Occipital lobe (tissue), 2 donors: ENCODE data around the gene SLC26A9. TPM values are rescaled to one million over a fixed set of nuclear protein-coding genes. Genes with fewer than 3 reads are reported as not detected.

Experiments
- DNase-seq: peaks from one replicate; lab custom pipeline; 2025; lab: John Stamatoyannopoulos, UW
- total RNA-seq: library from RNA; depleted of rRNA; stranded (reverse); fragments of >200 nt; gene quantifications from one replicate; pipeline ENCODE4 v1.2.3, GENCODE V29; 2014

Gene SLC26A9
- total RNA-seq, 1 donor from 2014 or later = not detected

DNA sequence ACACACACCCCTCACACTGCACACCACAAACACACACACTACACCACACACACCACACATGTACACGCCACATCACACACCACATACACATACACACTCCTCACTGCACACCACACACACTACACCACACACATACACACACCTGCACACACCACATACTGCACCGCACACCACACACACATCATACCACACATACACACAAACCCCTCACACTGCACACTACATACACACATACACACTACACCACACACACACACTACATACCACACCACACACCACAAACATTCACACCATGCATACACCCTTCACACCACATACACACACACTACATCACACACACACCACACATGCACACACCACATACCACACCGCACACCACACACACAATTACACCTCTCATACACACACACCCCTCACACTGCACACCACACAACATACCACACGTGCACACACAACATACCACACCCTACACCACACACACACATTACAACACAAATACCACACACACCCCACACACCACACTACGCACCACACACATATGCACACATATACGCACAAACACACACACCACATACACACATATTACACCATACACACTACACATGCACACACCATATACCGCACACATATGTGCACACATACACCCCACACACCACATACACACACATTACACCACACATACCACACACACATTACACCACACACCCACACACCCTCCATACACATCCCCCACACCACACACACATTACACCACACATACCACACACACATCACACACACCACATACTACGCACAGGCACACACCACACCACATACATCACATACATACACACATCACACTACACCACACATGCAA is 30.3 kb upstream of the SLC26A9 start:
- no peak for DNase-seq

DNA sequence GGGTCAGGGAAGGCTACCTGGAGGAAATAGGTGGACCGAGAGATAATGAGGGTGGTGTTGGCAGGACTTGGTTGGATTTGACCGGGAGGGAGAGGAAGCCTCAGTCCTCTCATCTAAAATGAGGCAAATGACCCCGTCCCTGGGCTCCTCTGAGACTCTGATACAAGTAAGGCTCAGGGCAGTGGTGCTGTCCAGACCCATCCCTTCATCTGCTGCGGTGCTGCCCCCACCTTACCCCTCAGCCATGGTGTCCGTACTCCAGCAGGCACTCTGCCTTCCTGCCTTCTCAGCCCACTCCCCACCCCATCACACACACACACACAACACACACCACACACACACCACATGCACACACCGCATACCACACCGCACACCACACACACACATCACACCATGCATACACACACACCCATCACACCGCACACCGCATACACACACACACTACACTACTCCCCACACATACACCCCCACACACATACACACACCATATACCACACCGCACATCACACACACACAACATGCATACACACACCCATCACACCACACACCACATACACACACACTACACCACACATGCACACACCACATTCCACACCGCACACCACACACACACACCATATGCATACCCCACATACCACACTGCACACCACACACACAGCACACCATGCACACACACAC is 29.4 kb upstream of the SLC26A9 start:
- no peak for DNase-seq

DNA sequence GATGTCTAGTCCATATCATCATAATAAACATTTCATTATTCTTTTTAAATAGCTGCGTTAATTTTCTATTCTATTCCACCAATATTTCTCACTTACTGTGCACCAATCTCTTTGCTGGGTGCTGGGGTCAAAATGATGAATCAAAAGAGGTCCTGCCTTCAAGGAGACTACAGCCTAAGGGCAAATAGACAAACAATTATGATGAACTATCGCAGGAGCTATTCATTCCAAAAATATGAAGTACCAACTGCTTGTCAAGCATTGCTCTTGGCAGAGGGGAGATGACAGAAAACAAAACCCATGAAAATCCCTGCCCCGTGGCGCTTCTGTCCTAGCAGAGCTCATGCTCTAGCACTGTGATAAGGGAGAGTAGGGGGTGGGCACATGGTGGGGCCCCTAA is 28.8 kb upstream of the SLC26A9 start:
- no peak for DNase-seq

DNA sequence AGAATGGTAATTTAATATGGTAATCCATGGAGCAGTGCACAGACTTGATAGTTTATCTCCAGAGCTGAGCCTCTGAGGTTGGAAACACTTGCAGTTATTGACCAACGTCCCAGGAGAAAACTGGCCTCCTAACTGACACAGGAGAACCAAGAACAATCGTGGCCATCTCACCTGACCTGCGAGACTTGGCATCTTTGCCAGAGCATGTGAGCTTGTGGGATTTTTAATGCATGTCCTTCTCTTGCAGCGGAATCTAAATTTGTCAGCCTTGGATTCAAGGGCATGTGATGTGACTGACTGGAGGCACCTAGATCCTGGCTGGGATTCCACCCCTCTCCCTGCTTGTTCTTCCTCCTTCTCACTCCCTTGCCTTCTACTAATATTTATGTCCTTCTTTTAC is 27.8 kb upstream of the SLC26A9 start:
- no peak for DNase-seq

DNA sequence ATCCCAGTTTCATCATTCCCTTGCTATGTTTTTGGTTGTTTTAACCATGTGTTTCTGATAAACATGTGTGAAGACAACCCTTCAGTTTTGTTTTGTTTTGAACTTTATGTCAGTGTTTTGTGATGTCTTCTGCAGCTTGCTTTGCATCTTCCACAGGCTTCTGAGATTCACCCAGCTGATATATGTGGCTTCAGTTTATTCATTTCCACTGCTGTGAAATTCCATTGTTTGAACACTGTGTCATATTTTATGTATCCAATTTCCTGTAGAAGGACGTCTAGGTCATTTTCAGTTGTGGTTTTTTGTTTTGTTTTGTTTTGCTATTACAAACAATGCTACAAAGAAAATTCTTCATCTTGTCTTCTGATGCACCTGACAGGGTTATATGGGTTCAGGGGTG is 27.2 kb upstream of the SLC26A9 start:
- DNase-seq = no peak

DNA sequence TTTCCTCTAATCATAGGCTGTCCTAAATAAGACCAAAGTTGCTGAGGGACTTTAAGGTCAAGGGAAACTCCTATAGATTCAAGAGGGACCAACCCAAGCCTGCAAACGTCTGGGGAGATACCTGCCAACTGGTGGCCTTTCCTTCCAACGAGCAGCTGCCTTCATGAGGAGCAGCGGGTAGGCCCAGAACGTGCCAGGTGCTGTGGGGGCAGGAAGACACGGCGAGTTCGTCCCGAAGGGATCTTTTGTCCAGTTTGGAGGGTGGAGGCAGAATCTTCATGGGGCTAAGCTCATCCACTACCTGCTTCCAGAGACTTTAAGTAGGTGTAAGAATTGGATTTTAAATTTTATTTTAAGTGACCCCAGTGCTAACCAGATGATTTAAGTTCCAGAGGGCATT is 26.0 kb upstream of the SLC26A9 start:
- DNase-seq = no peak

DNA sequence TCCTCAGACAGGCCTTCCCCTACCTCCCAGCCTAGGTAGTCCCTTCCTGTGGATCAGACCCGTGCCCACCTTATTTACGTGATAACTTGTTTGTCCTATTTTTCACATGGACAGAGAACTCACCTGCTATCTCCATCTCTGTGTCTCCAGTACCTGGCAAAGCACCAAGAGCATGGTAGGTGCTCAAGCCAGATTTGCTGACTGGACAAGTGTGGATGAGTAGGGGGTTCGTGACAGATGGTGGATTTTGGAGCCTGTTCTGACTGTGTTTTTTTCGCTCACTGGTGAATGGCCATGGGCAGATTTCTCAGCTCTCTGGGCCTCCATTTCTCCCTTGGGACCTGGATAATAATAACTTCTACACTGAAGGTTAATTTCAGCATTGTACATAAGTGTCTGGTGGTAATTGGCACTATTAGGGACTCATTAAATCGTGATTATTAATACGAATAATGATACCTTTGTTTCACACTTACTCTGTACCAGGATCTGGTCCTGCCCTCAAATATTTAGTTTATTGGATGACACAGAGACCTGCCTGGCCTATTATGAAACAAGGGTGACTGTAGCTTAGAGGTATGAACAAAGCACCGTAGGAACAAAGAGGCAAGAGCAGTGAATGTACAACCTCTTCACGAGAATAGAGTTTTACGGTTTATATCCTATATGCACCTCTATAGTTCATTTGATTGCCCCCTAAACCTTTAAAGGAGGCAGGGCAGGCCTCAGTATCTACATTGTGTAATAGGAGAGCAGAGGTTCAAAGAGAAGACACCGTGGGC is 24.5 kb upstream of the SLC26A9 start:
- DNase-seq = no peak

DNA sequence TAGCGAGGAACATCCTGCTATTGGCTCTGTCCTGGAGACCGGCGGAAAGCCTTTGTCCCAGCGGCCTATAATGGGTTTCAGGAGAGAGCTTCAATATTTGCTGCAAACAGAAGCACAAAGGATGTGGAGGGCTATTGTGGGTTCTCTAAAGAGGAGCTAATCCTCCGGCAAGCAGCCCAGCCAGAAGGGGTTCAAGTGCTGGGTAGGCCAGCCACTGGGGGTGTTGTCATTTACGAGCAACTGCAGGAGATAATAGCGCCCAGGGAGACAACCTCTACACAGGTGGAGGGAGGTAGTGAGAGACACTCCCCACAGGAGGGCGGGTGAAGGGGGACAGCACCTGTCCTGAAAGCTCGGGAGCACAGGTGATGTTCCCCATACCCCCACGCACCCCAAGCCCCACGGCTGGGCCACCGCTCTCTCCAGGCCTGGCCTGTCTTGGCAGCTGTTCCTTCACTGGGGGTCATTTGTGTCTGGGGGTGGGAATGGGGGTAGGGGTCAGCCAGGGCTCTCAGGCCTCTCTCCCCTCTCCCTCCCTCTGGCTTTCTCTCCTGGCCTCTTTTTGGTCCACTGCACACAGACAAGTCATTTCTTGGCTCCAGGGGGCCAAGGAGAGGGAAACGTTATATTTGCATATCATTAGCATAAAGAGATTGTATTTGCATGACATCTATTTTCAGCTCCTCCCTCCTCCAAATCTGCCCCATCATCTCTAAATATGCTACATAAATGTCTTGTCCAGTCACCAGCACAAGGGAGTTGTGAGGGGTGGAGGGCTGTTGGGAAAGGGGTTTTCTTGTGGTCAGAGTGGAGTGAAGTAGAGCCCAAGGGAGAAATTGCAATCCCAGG is 22.0 kb upstream of the SLC26A9 start:
- no peak for DNase-seq

DNA sequence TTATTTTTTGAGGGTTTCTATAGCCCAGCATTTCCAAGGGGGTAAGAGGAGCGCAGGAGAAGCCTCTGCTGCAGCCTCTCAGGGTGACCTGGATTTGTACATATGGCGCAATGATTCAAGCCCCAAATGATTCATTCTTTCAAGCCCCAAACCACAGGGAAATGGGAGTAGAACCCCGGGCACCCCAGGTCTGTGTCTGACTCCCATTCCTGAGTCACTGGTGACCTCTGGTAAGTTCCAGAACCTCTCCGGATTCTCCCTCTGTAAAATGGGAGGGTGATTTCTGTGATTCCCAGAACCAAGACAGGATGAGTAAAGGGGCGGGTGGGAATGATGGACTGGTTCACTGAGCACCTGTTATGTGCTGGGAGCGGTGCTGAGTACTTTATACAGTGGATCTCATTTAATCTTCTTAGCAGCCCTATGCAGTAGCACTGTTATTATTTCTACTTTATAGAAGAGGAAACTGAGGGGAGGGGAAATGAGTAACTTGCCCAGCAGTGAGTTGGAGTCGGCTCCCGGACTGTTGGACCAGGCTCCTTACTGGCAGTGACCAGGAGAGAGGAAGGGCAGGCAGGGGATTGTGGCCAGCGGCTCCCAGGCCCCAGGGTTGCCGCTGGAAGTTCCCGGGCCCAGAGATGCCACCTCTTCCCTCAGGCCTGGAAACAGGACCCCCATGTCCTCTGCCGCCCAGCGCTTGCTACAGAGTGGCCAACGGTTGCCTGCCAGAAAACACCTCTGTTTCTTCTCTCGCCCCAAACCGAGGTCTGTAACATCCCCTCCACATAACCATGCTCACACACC is 20.3 kb upstream of the SLC26A9 start:
- DNase-seq = no peak

DNA sequence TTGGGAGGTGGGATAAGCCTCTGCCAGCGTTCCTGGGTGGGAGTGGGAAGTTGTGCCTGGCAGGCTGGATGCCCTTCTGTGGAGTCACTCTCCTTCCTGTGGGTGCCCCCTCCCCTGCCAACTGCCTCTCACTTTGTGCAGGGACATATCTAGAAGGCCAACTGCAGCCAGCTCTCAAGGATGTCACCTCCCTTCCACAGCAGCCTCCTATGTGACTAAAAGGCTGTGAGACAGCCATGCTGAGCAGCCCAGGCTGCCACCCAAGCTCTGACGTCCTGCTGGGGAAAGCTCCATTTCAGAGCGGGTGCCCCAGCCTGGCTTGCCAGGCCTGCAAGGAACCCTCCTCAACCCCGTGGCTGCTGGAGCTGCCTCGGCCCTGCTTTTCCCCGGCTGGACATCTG is 19.6 kb upstream of the SLC26A9 start:
- no peak for DNase-seq

DNA sequence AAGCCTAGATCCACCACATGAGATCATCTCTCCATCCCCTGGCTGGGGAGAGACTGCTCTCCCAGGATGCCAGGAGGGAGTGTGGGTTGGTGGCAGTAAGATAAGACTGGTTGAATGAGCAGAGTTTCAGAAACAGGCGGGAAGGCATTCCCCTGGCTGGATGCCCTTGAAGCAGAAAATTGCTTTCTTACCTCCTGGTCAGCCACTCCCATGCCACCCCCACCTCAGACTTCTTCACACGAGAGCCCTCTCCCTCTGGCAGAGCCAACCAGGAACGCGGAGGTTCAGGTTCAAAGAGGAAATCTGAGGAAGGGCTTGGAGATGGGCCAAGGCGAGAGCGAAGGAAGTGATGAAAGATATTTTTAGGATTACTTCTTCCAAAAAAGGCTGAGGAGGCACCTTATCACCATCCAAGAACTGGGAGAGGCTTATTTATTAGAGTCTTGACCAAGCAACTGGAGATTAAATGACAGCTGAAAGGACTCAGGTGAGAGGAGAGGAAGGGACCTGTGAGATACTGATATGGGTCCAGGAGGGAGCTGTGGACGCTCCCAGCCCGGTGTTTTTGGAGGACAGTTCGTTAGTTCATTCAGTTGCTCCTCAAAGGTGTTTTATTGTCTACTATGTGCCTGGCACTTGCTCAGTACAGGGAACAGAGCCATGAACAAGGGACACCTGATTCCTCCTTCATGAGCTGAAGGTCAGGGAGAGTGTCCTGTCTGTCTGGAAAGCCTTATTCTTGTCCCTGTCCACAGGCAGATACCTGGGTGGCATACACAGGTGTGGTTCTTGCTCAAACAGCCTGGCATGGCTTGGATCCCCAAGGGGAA is 18.9 kb upstream of the SLC26A9 start:
- no peak for DNase-seq

DNA sequence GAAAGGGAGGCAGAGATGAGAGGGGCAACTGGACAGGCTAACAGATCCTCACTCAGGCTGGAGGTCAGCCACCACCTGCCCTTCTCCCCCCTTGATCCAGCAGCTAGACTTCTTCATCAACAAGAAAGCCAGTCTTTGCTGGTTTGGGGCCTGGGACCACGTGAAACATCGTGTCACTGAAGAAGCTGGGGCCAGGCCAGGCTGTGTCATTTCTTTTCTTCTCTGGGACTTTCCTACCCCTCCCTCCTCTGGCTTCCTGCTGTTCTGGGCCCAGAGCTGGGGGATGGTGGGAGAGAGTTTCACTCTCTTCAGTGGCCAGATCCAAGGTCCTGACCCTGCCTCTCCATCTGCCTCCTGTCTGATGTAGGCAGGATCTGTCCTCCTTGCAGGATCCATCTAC is 18.1 kb upstream of the SLC26A9 start:
- no peak for DNase-seq

DNA sequence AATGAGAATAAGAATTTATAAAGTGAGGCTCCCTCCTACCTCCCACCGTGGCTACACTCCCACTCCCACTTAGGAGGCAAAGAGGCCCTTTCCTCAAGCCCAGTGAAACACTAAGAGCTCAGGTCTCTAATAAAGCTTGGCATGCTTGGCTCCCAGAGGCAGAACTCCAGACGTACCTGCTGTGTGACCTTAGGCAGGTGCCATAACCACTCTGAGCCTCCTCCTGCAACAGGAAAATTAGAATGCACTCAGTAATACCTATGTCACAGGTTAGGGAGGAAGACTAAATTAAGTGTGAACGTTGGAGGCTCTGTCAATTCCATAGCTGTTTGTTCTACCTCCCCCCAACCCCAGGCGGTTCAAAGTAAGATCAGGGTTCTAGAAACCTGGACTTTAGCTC is 16.5 kb upstream of the SLC26A9 start:
- DNase-seq = no peak

DNA sequence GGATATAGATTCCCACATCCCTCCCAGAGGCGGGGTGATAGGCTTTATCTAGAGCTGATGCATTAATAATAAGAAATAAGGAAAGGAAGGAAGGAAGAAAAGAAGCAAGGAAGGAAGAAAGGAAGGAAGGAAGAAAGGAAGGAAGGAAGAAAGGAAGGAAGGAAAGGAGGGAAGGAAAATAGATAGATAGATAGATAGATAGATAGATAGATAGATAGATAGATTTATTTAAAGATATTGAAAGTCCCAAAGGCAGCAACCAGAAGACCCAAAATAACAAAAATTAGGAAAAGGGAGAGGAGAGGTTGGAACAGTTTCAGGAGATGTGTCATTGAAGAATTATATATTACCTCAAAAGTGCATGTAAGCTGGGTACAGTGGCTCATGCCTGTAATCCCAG is 12.2 kb upstream of the SLC26A9 start:
- no peak for DNase-seq

DNA sequence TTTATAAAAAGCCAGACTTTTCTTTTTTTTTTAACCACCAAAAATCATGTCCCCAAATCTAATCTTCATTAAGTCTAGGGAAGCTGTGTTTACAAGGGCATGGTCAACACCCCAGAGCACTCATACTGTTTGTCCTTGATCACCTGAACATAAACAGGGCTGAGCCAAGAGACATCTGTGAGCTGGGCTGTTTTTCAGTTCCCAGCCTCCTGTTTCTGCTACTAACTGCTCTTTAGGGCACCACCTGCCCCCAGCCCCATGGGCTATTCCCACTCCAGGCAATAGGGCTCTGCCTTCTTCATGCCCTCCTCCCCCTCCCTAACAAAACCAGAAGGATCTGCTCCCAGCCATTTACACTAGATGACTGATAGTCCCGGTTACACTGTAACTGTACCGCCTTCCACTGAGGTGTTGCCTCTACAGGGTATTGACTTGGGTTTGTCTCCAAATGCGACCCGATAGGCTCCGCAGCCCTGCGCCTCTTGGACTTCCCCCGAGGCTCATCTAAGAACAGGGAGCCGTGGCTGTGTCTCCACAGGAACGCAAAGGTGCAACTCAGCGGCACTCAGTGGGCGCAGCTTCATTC is 11.7 kb upstream of the SLC26A9 start:
- DNase-seq = no peak

DNA sequence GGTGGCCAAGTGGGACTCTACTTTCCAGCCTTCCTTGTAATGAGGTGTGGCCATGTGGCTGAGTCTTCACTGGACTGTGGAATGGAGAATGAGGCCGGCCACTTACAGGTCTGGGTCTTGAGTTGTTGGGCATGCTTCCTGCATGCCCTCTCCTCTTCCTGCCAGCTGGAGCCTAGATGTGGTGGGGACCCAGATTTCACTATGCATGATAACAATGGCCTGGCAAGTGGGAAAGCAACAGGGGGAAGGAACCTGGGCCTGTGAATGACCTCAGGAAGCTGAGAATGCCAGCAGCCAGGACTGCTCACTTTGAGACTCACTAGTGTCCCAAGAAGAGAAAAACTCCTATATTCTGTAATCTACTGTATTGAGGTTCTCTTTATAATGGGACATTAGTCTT is 8.5 kb upstream of the SLC26A9 start:
- DNase-seq = no peak

DNA sequence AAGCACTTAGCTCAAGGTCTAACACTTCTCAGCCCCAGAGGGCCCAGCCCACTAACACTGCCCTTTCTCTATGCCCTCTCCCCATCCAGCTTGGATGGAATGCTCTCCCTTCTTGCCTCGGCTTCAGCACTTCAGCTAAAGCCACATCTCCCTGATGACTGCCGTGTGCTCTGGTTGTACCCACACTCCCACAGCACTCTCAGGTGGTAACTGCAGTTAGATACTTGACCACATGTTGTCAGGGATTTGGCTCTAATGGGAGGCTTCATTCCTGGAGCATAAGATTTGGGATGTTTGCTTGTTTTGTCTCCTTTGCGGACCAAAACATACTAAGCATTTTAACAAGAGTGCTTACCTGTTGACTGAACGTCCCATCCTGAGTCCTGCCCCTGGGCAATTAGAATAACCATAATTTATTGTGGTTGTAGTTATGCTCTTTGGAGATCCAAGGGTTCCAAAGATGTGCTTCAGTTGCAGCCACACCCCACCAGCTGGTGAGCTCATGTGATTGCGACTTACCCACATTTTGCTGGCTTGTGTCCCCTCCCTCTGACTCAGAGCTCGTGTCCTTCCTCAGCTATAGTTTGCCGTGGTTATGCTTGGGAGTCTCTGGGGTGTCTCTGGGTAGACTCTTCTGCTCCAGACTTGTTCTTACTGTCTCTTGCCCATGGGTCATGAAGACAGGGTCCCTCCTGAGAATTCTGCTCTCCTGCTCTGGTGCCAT is 7.7 kb upstream of the SLC26A9 start:
- DNase-seq = no peak

DNA sequence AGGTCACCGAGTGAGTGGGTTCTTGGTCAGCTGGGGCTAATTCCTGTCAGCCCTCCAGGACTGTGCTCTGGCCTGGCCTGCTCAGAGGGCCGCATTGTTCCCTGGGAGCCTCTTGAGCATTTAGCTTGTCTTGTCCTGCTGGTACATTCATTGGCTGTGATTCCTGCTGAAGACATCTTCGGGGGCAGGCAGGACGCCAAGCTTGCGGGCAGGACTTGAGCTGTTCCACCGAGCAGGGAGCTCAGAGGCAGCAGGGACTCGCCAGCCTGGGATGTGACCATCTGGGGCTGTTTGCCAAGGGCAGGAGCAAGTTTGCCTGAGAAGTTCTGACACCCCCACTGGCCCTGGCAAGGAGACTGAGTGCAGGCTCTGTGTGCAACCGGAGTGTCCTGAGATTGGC is 7.0 kb upstream of the SLC26A9 start:
- no peak for DNase-seq

DNA sequence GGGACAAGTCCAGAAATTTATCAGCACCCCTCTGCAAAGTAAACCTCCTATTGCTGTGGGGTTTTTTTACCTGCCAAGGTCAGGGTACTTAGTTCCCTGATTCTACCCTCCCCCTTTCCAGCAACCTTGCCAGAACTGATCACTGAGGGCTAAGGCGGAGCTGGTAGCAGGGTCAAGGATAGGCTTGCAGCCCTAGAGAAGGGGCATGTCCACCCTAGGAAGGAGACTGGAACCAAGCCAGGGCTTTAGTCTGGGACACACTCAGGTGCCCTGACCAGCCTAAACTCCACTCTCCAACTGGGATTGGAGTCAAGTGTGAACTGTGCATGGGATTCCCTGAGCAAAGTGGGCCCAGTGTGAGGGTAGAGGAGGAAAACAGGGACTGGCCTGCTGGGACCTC is 6.5 kb upstream of the SLC26A9 start:
- no peak for DNase-seq
